Islet precursor cell (in vitro differentiated cells): ENCODE results near the gene EFCAB10.
A peak's percentile ranks its signal among the peaks of the same experiment; 100 is the strongest.
"Not testable (repeated sequence)": the region's sequence is repeated elsewhere in the genome, so short reads cannot be mapped to it uniquely, and the experiment has no call there.

Source experiments
- DNase-seq: peaks from one replicate; pipeline ENCODE4 v3.0.0-alpha.2; 2018

Gene EFCAB10

GRCh38 chr7:105530126-105530525 is 51.2 kb downstream of the EFCAB10 start:
- DNase-seq: no peak

- not testable (repeated sequence) for DNase-seq
Observed at GRCh38 chr7:105527737-105528136, 53.6 kb downstream of the EFCAB10 start.

GRCh38 chr7:105524840-105525239 is 56.5 kb downstream of the EFCAB10 start:
- no peak for DNase-seq

GRCh38 chr7:105524423-105524822 is 56.9 kb downstream of the EFCAB10 start:
- DNase-seq: not testable (repeated sequence)

GRCh38 chr7:105521717-105522463 is 59.4 kb downstream of the EFCAB10 start, which contains the start of gene PUS7:
Gene PUS7 (minus strand): TSS chr7:105522271. CDS start chr7:105508512, 13,759 bp downstream.
- peak; percentile 96 for DNase-seq

GRCh38 chr7:105521027-105521716 is 60.1 kb downstream of the EFCAB10 start:
- DNase-seq: peak; percentile 83

GRCh38 chr7:105520620-105521019 is 60.7 kb downstream of the EFCAB10 start:
- not testable (repeated sequence) for DNase-seq

GRCh38 chr7:105519353-105519752 is 61.9 kb downstream of the EFCAB10 start:
- no peak for DNase-seq

- not testable (repeated sequence) for DNase-seq
Observed at GRCh38 chr7:105515610-105516009, 65.7 kb downstream of the EFCAB10 start.
